Measurements from ENCODE around the gene CDH8.

The CDH8 gene

GRCh38 chr16:61671161-61671560 is 365.1 kb downstream of the CDH8 start:
- DNase-seq (ENCODE audit: insufficient read length, low spot score) (no peak), FAIRE-seq (no peak)
- no peak for TF ChIP-seq POLR2AphosphoS5 (IDR thresholded peaks at IDR 0.05; ENCODE audit: low read depth, low read length)
- no peak for TF ChIP-seq SPI1 (IDR thresholded peaks at IDR 0.05; ENCODE audit: low read depth, low read length)
- TF ChIP-seq PAX5 (IDR thresholded peaks at IDR 0.05; ENCODE audit: insufficient read depth, low read length, severe bottlenecking): no peak
- TF ChIP-seq TAF1 (IDR thresholded peaks at IDR 0.05; ENCODE audit: low read depth, low read length): no peak
- no peak for TF ChIP-seq POU2F2 (IDR thresholded peaks at IDR 0.05; ENCODE audit: low read depth, low read length)
- no peak for TF ChIP-seq POLR2A (IDR thresholded peaks at IDR 0.05; ENCODE audit: low read depth, low read length)

GRCh38 chr16:61665512-61665911 is 370.7 kb downstream of the CDH8 start:
- DNase-seq (ENCODE audit: insufficient read length, low spot score): no peak
- no peak for FAIRE-seq
- TF ChIP-seq POLR2A (IDR thresholded peaks at IDR 0.05; ENCODE audit: low read depth, low read length) (no peak), PAX5 (IDR thresholded peaks at IDR 0.05; ENCODE audit: insufficient read depth, low read length, severe bottlenecking) (no peak), POLR2AphosphoS5 (IDR thresholded peaks at IDR 0.05; ENCODE audit: low read depth, low read length) (no peak), POU2F2 (IDR thresholded peaks at IDR 0.05; ENCODE audit: low read depth, low read length) (no peak), TAF1 (IDR thresholded peaks at IDR 0.05; ENCODE audit: low read depth, low read length) (no peak), SPI1 (IDR thresholded peaks at IDR 0.05; ENCODE audit: low read depth, low read length) (no peak)

GRCh38 chr16:61659936-61660335 is 376.3 kb downstream of the CDH8 start:
- FAIRE-seq (no peak), DNase-seq (ENCODE audit: insufficient read length, low spot score) (no peak)
- no peak for TF ChIP-seq POLR2AphosphoS5 (IDR thresholded peaks at IDR 0.05; ENCODE audit: low read depth, low read length)
- no peak for TF ChIP-seq TAF1 (IDR thresholded peaks at IDR 0.05; ENCODE audit: low read depth, low read length)
- no peak for TF ChIP-seq POLR2A (IDR thresholded peaks at IDR 0.05; ENCODE audit: low read depth, low read length)

GRCh38 chr16:61654962-61655361 is 381.3 kb downstream of the CDH8 start:
- FAIRE-seq (no peak), DNase-seq (ENCODE audit: insufficient read length, low spot score) (no peak)
- TF ChIP-seq POLR2AphosphoS5 (IDR thresholded peaks at IDR 0.05; ENCODE audit: low read depth, low read length): no peak
- no peak for TF ChIP-seq SPI1 (IDR thresholded peaks at IDR 0.05; ENCODE audit: low read depth, low read length)
- no peak for TF ChIP-seq POLR2A (IDR thresholded peaks at IDR 0.05; ENCODE audit: low read depth, low read length)
- no peak for TF ChIP-seq POU2F2 (IDR thresholded peaks at IDR 0.05; ENCODE audit: low read depth, low read length)
- no peak for TF ChIP-seq TAF1 (IDR thresholded peaks at IDR 0.05; ENCODE audit: low read depth, low read length)
- no peak for TF ChIP-seq PAX5 (IDR thresholded peaks at IDR 0.05; ENCODE audit: insufficient read depth, low read length, severe bottlenecking)

- no peak for FAIRE-seq
- TF ChIP-seq SPI1 (IDR thresholded peaks at IDR 0.05; ENCODE audit: low read depth, low read length) (no peak), POLR2AphosphoS5 (IDR thresholded peaks at IDR 0.05; ENCODE audit: low read depth, low read length) (no peak), POU2F2 (IDR thresholded peaks at IDR 0.05; ENCODE audit: low read depth, low read length) (no peak), POLR2A (IDR thresholded peaks at IDR 0.05; ENCODE audit: low read depth, low read length) (no peak)
- no peak for DNase-seq (ENCODE audit: insufficient read length, low spot score)
Measured at GRCh38 chr16:61653544-61653943, 382.7 kb downstream of the CDH8 start.

- no peak for DNase-seq (ENCODE audit: insufficient read length, low spot score)
- no peak for TF ChIP-seq POLR2AphosphoS5 (IDR thresholded peaks at IDR 0.05; ENCODE audit: low read depth, low read length)
- TF ChIP-seq POLR2A (IDR thresholded peaks at IDR 0.05; ENCODE audit: low read depth, low read length): no peak
- no peak for TF ChIP-seq TAF1 (IDR thresholded peaks at IDR 0.05; ENCODE audit: low read depth, low read length)
- TF ChIP-seq POU2F2 (IDR thresholded peaks at IDR 0.05; ENCODE audit: low read depth, low read length): no peak
- no peak for TF ChIP-seq PAX5 (IDR thresholded peaks at IDR 0.05; ENCODE audit: insufficient read depth, low read length, severe bottlenecking)
- TF ChIP-seq SPI1 (IDR thresholded peaks at IDR 0.05; ENCODE audit: low read depth, low read length): no peak
- FAIRE-seq: no peak
Measured at GRCh38 chr16:61645561-61645960, 390.7 kb downstream of the CDH8 start.

- DNase-seq (ENCODE audit: insufficient read length, low spot score) (no peak), FAIRE-seq (no peak)
- TF ChIP-seq SPI1 (IDR thresholded peaks at IDR 0.05; ENCODE audit: low read depth, low read length): no peak
- TF ChIP-seq TAF1 (IDR thresholded peaks at IDR 0.05; ENCODE audit: low read depth, low read length): no peak
- TF ChIP-seq POLR2AphosphoS5 (IDR thresholded peaks at IDR 0.05; ENCODE audit: low read depth, low read length): no peak
- TF ChIP-seq PAX5 (IDR thresholded peaks at IDR 0.05; ENCODE audit: insufficient read depth, low read length, severe bottlenecking): no peak
Measured at GRCh38 chr16:61644736-61645135, 391.5 kb downstream of the CDH8 start.

GRCh38 chr16:61617219-61617783 is 418.9 kb downstream of the CDH8 start:
- no peak for DNase-seq (ENCODE audit: insufficient read length, low spot score)
- TF ChIP-seq PAX5 (IDR thresholded peaks at IDR 0.05; ENCODE audit: insufficient read depth, low read length, severe bottlenecking) (no peak), SPI1 (IDR thresholded peaks at IDR 0.05; ENCODE audit: low read depth, low read length) (no peak)
- FAIRE-seq: no peak

GRCh38 chr16:61616088-61616487 is 420.1 kb downstream of the CDH8 start:
- no peak for TF ChIP-seq TAF1 (IDR thresholded peaks at IDR 0.05; ENCODE audit: low read depth, low read length)
- TF ChIP-seq POLR2AphosphoS5 (IDR thresholded peaks at IDR 0.05; ENCODE audit: low read depth, low read length): no peak
- no peak for TF ChIP-seq POLR2A (IDR thresholded peaks at IDR 0.05; ENCODE audit: low read depth, low read length)
- TF ChIP-seq PAX5 (IDR thresholded peaks at IDR 0.05; ENCODE audit: insufficient read depth, low read length, severe bottlenecking): no peak
- TF ChIP-seq POU2F2 (IDR thresholded peaks at IDR 0.05; ENCODE audit: low read depth, low read length): no peak
- no peak for TF ChIP-seq SPI1 (IDR thresholded peaks at IDR 0.05; ENCODE audit: low read depth, low read length)
- no peak for FAIRE-seq
- no peak for DNase-seq (ENCODE audit: insufficient read length, low spot score)

- no peak for TF ChIP-seq POU2F2 (IDR thresholded peaks at IDR 0.05; ENCODE audit: low read depth, low read length)
- no peak for TF ChIP-seq POLR2A (IDR thresholded peaks at IDR 0.05; ENCODE audit: low read depth, low read length)
- no peak for TF ChIP-seq SPI1 (IDR thresholded peaks at IDR 0.05; ENCODE audit: low read depth, low read length)
- no peak for TF ChIP-seq TAF1 (IDR thresholded peaks at IDR 0.05; ENCODE audit: low read depth, low read length)
- no peak for DNase-seq (ENCODE audit: insufficient read length, low spot score)
Measured at GRCh38 chr16:61611847-61612491, 424.3 kb downstream of the CDH8 start.

More at GRCh38 chr16:61611847-61612491, 424.3 kb downstream of the CDH8 start:
- FAIRE-seq: no peak
